HCT116 (cell line): ENCODE data around the gene HSFX4. TPM values are rescaled to one million over a fixed set of nuclear protein-coding genes. Genes with fewer than 3 reads are reported as not detected.

Source experiments
- ATAC-seq: fragments of 200-7000 bp; cut with Tn5 transposase; 2 replicates; pipeline ENCODE4 v1.9.1; 2020; ENCODE audit warnings: mild to moderate bottlenecking, moderate library complexity
- BruUV-seq: library from RNA; stranded (reverse); fragments of 400-500 nt; replicated peaks from 2 replicates; lab custom pipeline; 2021; lab: Mats Ljungman, UMichigan
- CTCF ChIA-PET: fragments of 300-600 bp; sonication (Branson Sonifier 250); formaldehyde crosslinking; loops from one replicate; lab custom pipeline; 2021; ENCODE audit warnings: antibody characterized with exemption; lab: Charles Lee
- POLR2A ChIA-PET: fragments of 300-600, 350-600 bp; sonication (Branson Sonifier 250); formaldehyde crosslinking; loops from one replicate; lab custom pipeline; 2021; ENCODE audit warnings: antibody characterized with exemption; lab: Charles Lee
- RAD21 ChIA-PET, 2 experiments: fragments of 300-600 bp; sonication (Branson Sonifier 250); formaldehyde crosslinking; loops; one replicate each; lab custom pipeline; 2023; ENCODE audit warnings: low total read pairs in 2 of 2; ENCODE audit not compliant: uncharacterized antibody in 2 of 2, unreplicated experiment in 2 of 2, low non-redundant PET in 1 of 2; lab: Charles Lee
- DNase-seq: peaks from one replicate; pipeline ENCODE4 v3.0.0-alpha.2; 2010; ENCODE audit warnings: low read depth, low spot score
- H2AFZ ChIP-seq: fragments of 200-600 bp; shearing (Covaris generic), sonication (generic); 2 replicates; pipeline ENCODE4 v1.6.1; 2017; ENCODE audit warnings: low read depth, mixed run types, mixed read lengths, antibody characterized with exemption, low read length; ENCODE audit not compliant: poor library complexity, severe bottlenecking
- H3K27ac ChIP-seq: 2 replicates; pipeline ENCODE4 v1.5.1; 2012; ENCODE audit warnings: low read depth, low read length
- H3K27me3 ChIP-seq: fragments of 200-600 bp; sonication (generic); 2 replicates; pipeline ENCODE4 v1.6.1; 2016; ENCODE audit warnings: mixed run types, low read length, mixed read lengths; ENCODE audit not compliant: insufficient read depth
- H3K36me3 ChIP-seq, 2 experiments: fragments of 200-500 bp in 1 of 2; fragments of 200-600 bp in 1 of 2; sonication (Bioruptor generic) in 1 of 2; sonication (generic) in 1 of 2; 2 replicates each; pipeline versions ENCODE4 v1.5.1 to v1.6.1; 2014 to 2016; ENCODE audit warnings: low read length in 2 of 2, inconsistent platforms in 1 of 2, mixed read lengths in 1 of 2, mixed run types in 1 of 2; ENCODE audit not compliant: insufficient read depth in 2 of 2, control insufficient read depth in 1 of 2
- H3K4me1 ChIP-seq, 2 experiments: fragments of 200-600 bp in 1 of 2; sonication (generic) in 1 of 2; 2 replicates each; pipeline versions ENCODE4 v1.5.1 to v1.6.1; 2012 to 2017; ENCODE audit warnings: low read length in 2 of 2, inconsistent platforms in 1 of 2, mild to moderate bottlenecking in 1 of 2, mixed read lengths in 1 of 2, mixed run types in 1 of 2, moderate library complexity in 1 of 2; ENCODE audit not compliant: insufficient read depth in 2 of 2, control insufficient read depth in 1 of 2
- H3K4me2 ChIP-seq: fragments of 200-600 bp; sonication (generic); 2 replicates; pipeline ENCODE4 v1.6.1; 2017; ENCODE audit warnings: mixed run types, low read length, mixed read lengths
- H3K4me3 ChIP-seq, 2 experiments: fragments of 200-600 bp in 1 of 2; sonication (generic) in 1 of 2; replicated peaks in 1 of 2; 2 replicates each; pipeline ENCODE4 v1.5.1; 2011 to 2016; ENCODE audit warnings: low read length in 2 of 2, control low read depth in 1 of 2, low read depth in 1 of 2, mild to moderate bottlenecking in 1 of 2, mixed read lengths in 1 of 2, mixed run types in 1 of 2
- H3K79me2 ChIP-seq: fragments of 200-600 bp; sonication (generic); 2 replicates; pipeline ENCODE4 v1.6.1; 2017; ENCODE audit warnings: mild to moderate bottlenecking, mixed run types, low read length, moderate library complexity, mixed read lengths; ENCODE audit not compliant: insufficient read depth
- H3K9ac ChIP-seq: fragments of 200-600 bp; sonication (generic); 2 replicates; pipeline ENCODE4 v1.6.1; 2016; ENCODE audit warnings: low read length, mixed read lengths
- H3K9me2 ChIP-seq: fragments of 200-600 bp; sonication (generic), shearing (Covaris generic); 2 replicates; pipeline ENCODE4 v1.6.1; 2017; ENCODE audit warnings: mixed run types, mild to moderate bottlenecking, moderate library complexity; ENCODE audit not compliant: insufficient read depth
- H3K9me3 ChIP-seq, 2 experiments: fragments of 200-500 bp in 1 of 2; fragments of 200-600 bp in 1 of 2; sonication (Bioruptor generic) in 1 of 2; sonication (generic) in 1 of 2; 2 replicates each; pipeline ENCODE4 v1.6.1; 2014 to 2017; ENCODE audit warnings: low read length in 2 of 2, mixed read lengths in 2 of 2, inconsistent platforms in 1 of 2, low read depth in 1 of 2, mild to moderate bottlenecking in 1 of 2, mixed run types in 1 of 2, moderate library complexity in 1 of 2; ENCODE audit not compliant: control insufficient read depth in 1 of 2, insufficient read depth in 1 of 2
- H4K20me1 ChIP-seq: fragments of 200-600 bp; sonication (generic), shearing (Covaris generic); 2 replicates; pipeline ENCODE4 v1.6.1; 2017; ENCODE audit warnings: mixed run types, mild to moderate bottlenecking, moderate library complexity; ENCODE audit not compliant: insufficient read depth
- CTCF ChIP-seq, 3 experiments: fragments of 200-600 bp in 1 of 3; sonication (generic) in 1 of 3; IDR thresholded peaks in 2 of 3; conservative IDR thresholded peaks in 1 of 3; 2 replicates each; pipeline ENCODE4 v1.5.1; 2012 to 2017; ENCODE audit warnings: low read depth in 2 of 3, low read length in 2 of 3, antibody characterized with exemption in 1 of 3, borderline replicate concordance in 1 of 3, control low read depth in 1 of 3, mild to moderate bottlenecking in 1 of 3, mixed read lengths in 1 of 3, mixed run types in 1 of 3, moderate library complexity in 1 of 3; ENCODE audit not compliant: insufficient read depth in 1 of 3
- ELF1 ChIP-seq: IDR thresholded peaks from 2 replicates; pipeline ENCODE4 v1.6.1; 2012; ENCODE audit warnings: low read depth, borderline replicate concordance
- FOSL1 ChIP-seq: IDR thresholded peaks from 2 replicates; pipeline ENCODE4 v1.6.1; 2012; ENCODE audit warnings: low read depth
- RAD21 ChIP-seq: IDR thresholded peaks from 2 replicates; pipeline ENCODE4 v1.6.1; 2012; ENCODE audit warnings: low read depth, mild to moderate bottlenecking
- SP1 ChIP-seq: IDR thresholded peaks from 2 replicates; pipeline ENCODE4 v1.6.1; 2012; ENCODE audit warnings: low read depth
- intact Hi-C: fragments of 100-400 bp; cut with micrococcal nuclease; formaldehyde crosslinking; loops from 2 replicates; pipeline ENCODE4 v1.10.0; 2022
- total RNA-seq: library from RNA; stranded (reverse); gene quantifications from one replicate; pipeline ENCODE4 v1.2.1, GENCODE V29; 2021; ENCODE audit not compliant: unreplicated experiment

The HSFX4 gene
- total RNA-seq, 1 experiment from 2014 or later: not detected

GRCh38 chrX:149949743-149950436 is 20.5 kb downstream of the HSFX4 start (continued):
- TF ChIP-seq SP1 (no peak), FOSL1 (no peak)

GRCh38 chrX:149950681-149951080 is 21.3 kb downstream of the HSFX4 start:
- Histone ChIP-seq H3K79me2 (no peaks in the 10 kb centered on the region), H3K9me3 (no peaks in the 10 kb centered on the region), H2AFZ (no peak overlapping the region), H3K4me2 (no peak overlapping the region), H3K27ac (no peak overlapping the region), H3K36me3 (no peaks in the 10 kb centered on the region), H3K9me2 (no peaks in the 10 kb centered on the region), H3K4me1 (no peaks in the 10 kb centered on the region), H3K9ac (no peak overlapping the region), H3K27me3 (no peaks in the 10 kb centered on the region), H4K20me1 (no peaks in the 10 kb centered on the region), H3K4me3 (no peak overlapping the region)
- ChIA-PET POLR2A (no interaction called here), RAD21 (no interaction called here), CTCF (interaction anchor here (0.8 to 1.2 kb wide), 4 partner anchors 11 to 730 kb away, joined by 3 to 13 read pairs (median 4); partner anchors contain the start of gene EOLA1)
- intact Hi-C loops: loop anchor here (2.0 kb wide), 1 partner anchor 730 kb away; no protein-coding TSS in a partner anchor
- peak; percentile 59 to 63 (median 61); a peak in 5 of 6 replicates for TF ChIP-seq CTCF (IDR thresholded peaks at IDR 0.05 in 2 of 3, conservative IDR thresholded peaks at IDR 0.05 in 1 of 3; ENCODE audit: borderline replicate concordance in 1 of 3, insufficient read depth in 1 of 3, low read depth in 2 of 3, low read length in 2 of 3)
- TF ChIP-seq ELF1: no peak
- TF ChIP-seq RAD21: peak; percentile 63
- ATAC-seq: peak; percentile 83
- no TSS peak for BruUV-seq
- peak; percentile 45 for DNase-seq
